WTC11 (cell line): ENCODE data around the gene KSR2. TPM values are rescaled to one million over a fixed set of nuclear protein-coding genes. Genes with fewer than 3 reads are reported as not detected.

Experiments
- ATAC-seq: fragments of 200-7000 bp; cut with Tn5 transposase; 2 replicates; pipeline ENCODE4 v1.10.0; 2021; ENCODE audit warnings: mild to moderate bottlenecking, moderate library complexity
- CTCF ChIA-PET: fragments of 300-600 bp; sonication (Branson Sonifier 250); formaldehyde crosslinking; loops from one replicate; lab custom pipeline; 2021; ENCODE audit warnings: antibody characterized with exemption; lab: Charles Lee
- POLR2A ChIA-PET: fragments of 350-600 bp; sonication (Branson Sonifier 250); formaldehyde crosslinking; loops from one replicate; lab custom pipeline; 2021; ENCODE audit warnings: antibody characterized with exemption; lab: Charles Lee
- DNase-seq: peaks from one replicate; pipeline ENCODE4 v3.0.0; 2021; ENCODE audit warnings: low spot score
- H3K27ac Mint-ChIP-seq: 2 replicates; pipeline ENCODE4 v1.8.0; 2021; ENCODE audit warnings: mixed read lengths
- H3K27me3 Mint-ChIP-seq: 2 replicates; pipeline ENCODE4 v1.8.0; 2021; ENCODE audit warnings: low read depth, mild to moderate bottlenecking, moderate library complexity, mixed read lengths
- H3K36me3 Mint-ChIP-seq: 2 replicates; pipeline ENCODE4 v1.8.0; 2021; ENCODE audit warnings: mixed read lengths
- H3K4me1 Mint-ChIP-seq: 2 replicates; pipeline ENCODE4 v1.8.0; 2022; ENCODE audit warnings: mixed read lengths
- H3K4me3 Mint-ChIP-seq: 2 replicates; pipeline ENCODE4 v1.8.0; 2021; ENCODE audit warnings: mild to moderate bottlenecking, moderate library complexity, mixed read lengths
- H3K9me3 Mint-ChIP-seq: 2 replicates; pipeline ENCODE4 v1.8.0; 2021; ENCODE audit warnings: mixed read lengths
- CREB1 ChIP-seq: sonication (generic); formaldehyde crosslinking; IDR thresholded peaks from 2 replicates; pipeline ENCODE4 v1.8.0; 2023; ENCODE audit warnings: mild to moderate bottlenecking, missing genetic modification reagents
- GTF2I ChIP-seq: fragments of 250-450 bp; sonication (Bioruptor Pico); conservative IDR thresholded peaks from 2 replicates; pipeline ENCODE4 v1.4.0; 2021; ENCODE audit warnings: mild to moderate bottlenecking
- HMGA2 ChIP-seq: fragments of 250-450 bp; sonication (Bioruptor Pico); IDR thresholded peaks from 2 replicates; pipeline ENCODE4 v1.4.0; 2021; ENCODE audit warnings: mild to moderate bottlenecking, moderate library complexity
- MXD4 ChIP-seq: fragments of 250-450 bp; sonication (Bioruptor Pico); IDR thresholded peaks from 2 replicates; pipeline ENCODE4 v1.8.0; 2021; ENCODE audit warnings: mild to moderate bottlenecking, moderate library complexity, borderline replicate concordance
- NFE2L1 ChIP-seq: sonication (generic); formaldehyde crosslinking; IDR thresholded peaks from 2 replicates; pipeline ENCODE4 v1.8.1; 2023; ENCODE audit warnings: missing genetic modification reagents
- OVOL2 ChIP-seq: fragments of 250-450 bp; sonication (Bioruptor Pico); IDR thresholded peaks from 2 replicates; pipeline ENCODE4 v1.9.0; 2021; ENCODE audit warnings: mild to moderate bottlenecking, borderline replicate concordance
- PRRX2 ChIP-seq: fragments of 250-450 bp; sonication (Bioruptor Pico); IDR thresholded peaks from 2 replicates; pipeline ENCODE4 v1.8.0; 2021; ENCODE audit warnings: mild to moderate bottlenecking
- RELA ChIP-seq: sonication (generic); formaldehyde crosslinking; IDR thresholded peaks from 2 replicates; pipeline ENCODE4 v1.8.1; 2022; ENCODE audit warnings: missing genetic modification reagents, mild to moderate bottlenecking, borderline replicate concordance
- TEAD1 ChIP-seq: sonication (generic); formaldehyde crosslinking; IDR thresholded peaks from 2 replicates; pipeline ENCODE4 v1.8.0; 2022; ENCODE audit warnings: mild to moderate bottlenecking, missing genetic modification reagents
- TEAD4 ChIP-seq: sonication (generic); formaldehyde crosslinking; IDR thresholded peaks from 2 replicates; pipeline ENCODE4 v1.8.0; 2022; ENCODE audit warnings: mild to moderate bottlenecking, missing genetic modification reagents
- ZNF263 ChIP-seq: sonication (generic); formaldehyde crosslinking; IDR thresholded peaks from 2 replicates; pipeline ENCODE4 v1.8.1; 2022; ENCODE audit warnings: low read depth, mild to moderate bottlenecking, moderate library complexity, missing genetic modification reagents
- ZNF396 ChIP-seq: fragments of 250-450 bp; sonication (Bioruptor Pico); IDR thresholded peaks from 2 replicates; pipeline ENCODE4 v1.8.0; 2021; ENCODE audit warnings: mild to moderate bottlenecking, moderate library complexity, borderline replicate concordance
- total RNA-seq: library from RNA; stranded (reverse); gene quantifications from 3 replicates; pipeline ENCODE4 v1.2.3, GENCODE V29; 2021
- TF ChIP-seq, protein P1 (sequence below): sonication (generic); formaldehyde crosslinking; IDR thresholded peaks from 2 replicates; pipeline ENCODE4 v1.8.0; 2022; ENCODE audit warnings: mild to moderate bottlenecking, missing genetic modification reagents
- TF ChIP-seq, protein P2 (sequence below): fragments of 250-450 bp; sonication (Bioruptor Pico); IDR thresholded peaks from 2 replicates; pipeline ENCODE4 v1.8.0; 2021; ENCODE audit warnings: mild to moderate bottlenecking
- TF ChIP-seq, protein P3 (sequence below): sonication (generic); formaldehyde crosslinking; IDR thresholded peaks from 2 replicates; pipeline ENCODE4 v1.8.0; 2023; ENCODE audit warnings: missing genetic modification reagents
- TF ChIP-seq, protein P4 (sequence below): fragments of 250-450 bp; sonication (Bioruptor Pico); IDR thresholded peaks from 2 replicates; pipeline ENCODE4 v1.9.0; 2021; ENCODE audit warnings: mild to moderate bottlenecking
- TF ChIP-seq, protein P5 (sequence below): fragments of 250-450 bp; sonication (Bioruptor Pico); conservative IDR thresholded peaks from 2 replicates; pipeline ENCODE4 v1.9.0; 2021; ENCODE audit warnings: mild to moderate bottlenecking
- TF ChIP-seq, protein P6 (sequence below): sonication (generic); formaldehyde crosslinking; IDR thresholded peaks from 2 replicates; pipeline ENCODE4 v1.8.1; 2023; ENCODE audit warnings: mild to moderate bottlenecking, missing genetic modification reagents, moderate library complexity

KSR2 gene
- total RNA-seq, 1 experiment from 2014 or later, result 2.4 TPM

DNA sequence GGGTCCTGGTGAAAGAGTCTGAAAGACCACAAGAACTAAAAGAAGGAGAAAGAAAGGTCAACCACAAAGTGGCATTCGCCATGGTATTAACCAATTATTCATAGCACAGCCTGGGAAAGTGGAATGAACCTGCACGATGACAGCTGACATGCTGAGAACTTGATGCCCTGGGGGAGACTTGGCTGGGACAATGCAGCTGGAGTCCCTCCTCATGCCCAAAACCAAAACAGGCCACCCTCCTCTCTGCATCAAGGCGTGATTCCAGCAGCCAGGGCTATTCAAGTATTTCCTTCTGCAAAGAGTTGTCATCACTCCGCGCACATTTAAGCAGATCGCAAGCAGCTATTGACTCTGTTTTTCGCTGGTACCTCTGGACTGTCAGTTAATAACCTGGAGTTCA is 440.3 kb downstream of the KSR2 start:
- DNase-seq (no peak), ATAC-seq (no peak)
- no peak for TF ChIP-seq CREB1 (CRISPR knock-in tag)
- TF ChIP-seq PRRX2 (CRISPR knock-in tag), result no peak
- Mint-ChIP-seq H3K4me3 (no peak overlapping the region), H3K27me3 (no peaks in the 10 kb centered on the region; the same call in 1 of the 2 replicates), H3K36me3 (no peaks in the 10 kb centered on the region), H3K27ac (no peak overlapping the region), H3K4me1 (no peaks in the 10 kb centered on the region), H3K9me3 (peaks cover 10% of the 10 kb centered on the region; the same call in 1 of the 2 replicates)
- POLR2A ChIA-PET, result no interaction called here
- CTCF ChIA-PET, result no interaction called here

DNA sequence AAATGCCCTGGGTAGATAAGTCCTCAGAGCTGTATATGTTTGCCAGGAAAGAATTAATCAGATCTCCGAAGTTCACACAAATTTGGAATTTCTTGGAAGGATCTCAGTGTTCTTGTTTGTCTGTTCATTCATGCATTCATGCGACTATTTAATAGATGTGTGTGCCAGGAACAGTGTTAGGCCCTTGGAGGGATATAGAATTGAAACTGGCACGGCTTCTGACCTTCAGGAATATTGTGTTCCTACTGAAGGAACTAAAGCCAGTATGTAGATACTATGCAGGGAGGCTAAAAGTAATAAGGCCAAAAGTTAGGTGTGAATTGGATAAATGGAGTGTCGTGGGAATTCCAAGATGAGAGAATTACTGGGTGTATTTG is 441.3 kb downstream of the KSR2 start:
- H3K4me1 Mint-ChIP-seq, result no peaks in the 10 kb centered on the region
- no peaks in the 10 kb centered on the region; the same call in 1 of the 2 replicates for H3K27me3 Mint-ChIP-seq
- H3K4me3 Mint-ChIP-seq, result no peak overlapping the region
- DNase-seq, result no peak
- ATAC-seq, result no peak
- POLR2A ChIA-PET, result no interaction called here
- no peak for TF ChIP-seq RELA
- TF ChIP-seq GTF2I (CRISPR knock-in tag), result no peak
- no peak for TF ChIP-seq TEAD1 (CRISPR knock-in tag)
- TF ChIP-seq, protein P1, sequence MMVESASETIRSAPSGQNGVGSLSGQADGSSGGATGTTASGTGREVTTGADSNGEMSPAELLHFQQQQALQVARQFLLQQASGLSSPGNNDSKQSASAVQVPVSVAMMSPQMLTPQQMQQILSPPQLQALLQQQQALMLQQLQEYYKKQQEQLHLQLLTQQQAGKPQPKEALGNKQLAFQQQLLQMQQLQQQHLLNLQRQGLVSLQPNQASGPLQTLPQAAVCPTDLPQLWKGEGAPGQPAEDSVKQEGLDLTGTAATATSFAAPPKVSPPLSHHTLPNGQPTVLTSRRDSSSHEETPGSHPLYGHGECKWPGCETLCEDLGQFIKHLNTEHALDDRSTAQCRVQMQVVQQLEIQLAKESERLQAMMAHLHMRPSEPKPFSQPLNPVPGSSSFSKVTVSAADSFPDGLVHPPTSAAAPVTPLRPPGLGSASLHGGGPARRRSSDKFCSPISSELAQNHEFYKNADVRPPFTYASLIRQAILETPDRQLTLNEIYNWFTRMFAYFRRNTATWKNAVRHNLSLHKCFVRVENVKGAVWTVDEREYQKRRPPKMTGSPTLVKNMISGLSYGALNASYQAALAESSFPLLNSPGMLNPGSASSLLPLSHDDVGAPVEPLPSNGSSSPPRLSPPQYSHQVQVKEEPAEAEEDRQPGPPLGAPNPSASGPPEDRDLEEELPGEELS (CRISPR knock-in tag), result no peak
- TF ChIP-seq, protein P2, sequence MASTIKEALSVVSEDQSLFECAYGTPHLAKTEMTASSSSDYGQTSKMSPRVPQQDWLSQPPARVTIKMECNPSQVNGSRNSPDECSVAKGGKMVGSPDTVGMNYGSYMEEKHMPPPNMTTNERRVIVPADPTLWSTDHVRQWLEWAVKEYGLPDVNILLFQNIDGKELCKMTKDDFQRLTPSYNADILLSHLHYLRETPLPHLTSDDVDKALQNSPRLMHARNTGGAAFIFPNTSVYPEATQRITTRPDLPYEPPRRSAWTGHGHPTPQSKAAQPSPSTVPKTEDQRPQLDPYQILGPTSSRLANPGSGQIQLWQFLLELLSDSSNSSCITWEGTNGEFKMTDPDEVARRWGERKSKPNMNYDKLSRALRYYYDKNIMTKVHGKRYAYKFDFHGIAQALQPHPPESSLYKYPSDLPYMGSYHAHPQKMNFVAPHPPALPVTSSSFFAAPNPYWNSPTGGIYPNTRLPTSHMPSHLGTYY (CRISPR knock-in tag), result no peak
- TF ChIP-seq HMGA2, result no peak
- TF ChIP-seq, protein P3, sequence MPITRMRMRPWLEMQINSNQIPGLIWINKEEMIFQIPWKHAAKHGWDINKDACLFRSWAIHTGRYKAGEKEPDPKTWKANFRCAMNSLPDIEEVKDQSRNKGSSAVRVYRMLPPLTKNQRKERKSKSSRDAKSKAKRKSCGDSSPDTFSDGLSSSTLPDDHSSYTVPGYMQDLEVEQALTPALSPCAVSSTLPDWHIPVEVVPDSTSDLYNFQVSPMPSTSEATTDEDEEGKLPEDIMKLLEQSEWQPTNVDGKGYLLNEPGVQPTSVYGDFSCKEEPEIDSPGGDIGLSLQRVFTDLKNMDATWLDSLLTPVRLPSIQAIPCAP (CRISPR knock-in tag), result no peak
- TF ChIP-seq, protein P4, sequence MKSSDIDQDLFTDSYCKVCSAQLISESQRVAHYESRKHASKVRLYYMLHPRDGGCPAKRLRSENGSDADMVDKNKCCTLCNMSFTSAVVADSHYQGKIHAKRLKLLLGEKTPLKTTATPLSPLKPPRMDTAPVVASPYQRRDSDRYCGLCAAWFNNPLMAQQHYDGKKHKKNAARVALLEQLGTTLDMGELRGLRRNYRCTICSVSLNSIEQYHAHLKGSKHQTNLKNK (CRISPR knock-in tag), result no peak
- TF ChIP-seq, protein P5, sequence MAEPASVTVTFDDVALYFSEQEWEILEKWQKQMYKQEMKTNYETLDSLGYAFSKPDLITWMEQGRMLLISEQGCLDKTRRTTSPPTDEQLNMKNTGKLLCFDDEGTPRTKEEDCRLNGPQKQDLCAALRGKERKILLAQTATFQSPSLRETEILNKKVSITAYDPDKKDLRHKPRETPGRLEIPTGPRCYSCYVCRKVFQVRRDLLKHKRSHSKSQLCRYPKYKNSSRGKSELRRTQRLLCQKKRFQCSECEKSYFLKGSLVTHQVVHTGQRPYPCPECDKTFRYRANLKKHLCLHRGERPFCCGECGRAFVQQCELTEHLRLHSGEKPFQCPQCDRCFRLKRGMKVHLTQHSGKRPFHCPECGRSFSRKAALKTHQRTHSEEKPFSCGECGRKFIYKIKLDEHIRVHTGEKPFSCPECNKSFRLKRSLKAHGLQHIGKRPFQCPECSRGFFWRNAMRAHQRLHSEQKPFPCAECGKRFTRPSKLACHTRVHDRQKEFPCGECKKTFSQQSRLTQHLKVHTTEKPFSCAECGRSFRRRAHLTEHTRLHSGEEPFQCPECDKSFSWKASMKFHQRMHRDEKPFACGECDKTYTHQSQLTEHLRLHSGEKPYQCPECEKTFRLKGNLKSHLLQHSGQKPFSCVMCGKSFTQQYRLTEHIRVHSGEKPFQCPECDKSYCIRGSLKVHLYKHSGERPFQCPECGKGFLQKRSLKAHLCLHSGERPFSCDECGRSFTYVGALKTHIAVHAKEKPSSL (CRISPR knock-in tag), result no peak
- TF ChIP-seq TEAD4 (CRISPR knock-in tag), result no peak
- TF ChIP-seq, protein P6, sequence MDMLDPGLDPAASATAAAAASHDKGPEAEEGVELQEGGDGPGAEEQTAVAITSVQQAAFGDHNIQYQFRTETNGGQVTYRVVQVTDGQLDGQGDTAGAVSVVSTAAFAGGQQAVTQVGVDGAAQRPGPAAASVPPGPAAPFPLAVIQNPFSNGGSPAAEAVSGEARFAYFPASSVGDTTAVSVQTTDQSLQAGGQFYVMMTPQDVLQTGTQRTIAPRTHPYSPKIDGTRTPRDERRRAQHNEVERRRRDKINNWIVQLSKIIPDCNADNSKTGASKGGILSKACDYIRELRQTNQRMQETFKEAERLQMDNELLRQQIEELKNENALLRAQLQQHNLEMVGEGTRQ (CRISPR knock-in tag), result no peak
- TF ChIP-seq ZNF396 (CRISPR knock-in tag), result no peak
- TF ChIP-seq ZNF263 (CRISPR knock-in tag), result no peak
- TF ChIP-seq MXD4 (CRISPR knock-in tag), result no peak
- TF ChIP-seq OVOL2, result no peak
- TF ChIP-seq NFE2L1 (CRISPR knock-in tag), result no peak
- H3K9me3 Mint-ChIP-seq, result peaks cover 10% of the 10 kb centered on the region; the same call in 1 of the 2 replicates
- H3K36me3 Mint-ChIP-seq, result no peaks in the 10 kb centered on the region
- no peak overlapping the region for H3K27ac Mint-ChIP-seq
- CTCF ChIA-PET, result interaction anchor here (1.0 kb wide), 1 partner anchor 60 kb away, joined by 3 read pairs; no protein-coding TSS in a partner anchor
